ENCODE measurements around the gene PKP2.

The PKP2 gene

GRCh38 chr12:32860192-32860591 is 36.4 kb downstream of the PKP2 start:
- DNase-seq = no peak

- no peak for DNase-seq
These were observed 37.2 kb downstream of the PKP2 start for GRCh38 chr12:32859389-32859788.

GRCh38 chr12:32854716-32855115 is 41.9 kb downstream of the PKP2 start:
- DNase-seq = no peak

GRCh38 chr12:32854097-32854496 is 42.5 kb downstream of the PKP2 start:
- DNase-seq = no peak

- no peak for DNase-seq
These were observed 49.3 kb downstream of the PKP2 start for GRCh38 chr12:32847287-32847686.

GRCh38 chr12:32846053-32846452 is 50.5 kb downstream of the PKP2 start:
- no peak for DNase-seq

GRCh38 chr12:32843528-32844095 is 53.0 kb downstream of the PKP2 start:
- no peak for DNase-seq

GRCh38 chr12:32841061-32841460 is 55.5 kb downstream of the PKP2 start:
- no peak for DNase-seq

- no peak for DNase-seq
These were observed 56.7 kb downstream of the PKP2 start for GRCh38 chr12:32839828-32840227.

- no peak for DNase-seq
These were observed 58.6 kb downstream of the PKP2 start for GRCh38 chr12:32837974-32838373.

- DNase-seq = no peak
These were observed 59.9 kb downstream of the PKP2 start for GRCh38 chr12:32836710-32837109.

- no peak for DNase-seq
These were observed 62.5 kb downstream of the PKP2 start for GRCh38 chr12:32834122-32834521.

- no peak for DNase-seq
These were observed 68.0 kb downstream of the PKP2 start for GRCh38 chr12:32828552-32828951.

GRCh38 chr12:32828120-32828519 is 68.5 kb downstream of the PKP2 start:
- DNase-seq = no peak

GRCh38 chr12:32826807-32827412 is 69.7 kb downstream of the PKP2 start:
- DNase-seq = no peak

GRCh38 chr12:32824596-32824995 is 72.0 kb downstream of the PKP2 start:
- DNase-seq = no peak

GRCh38 chr12:32822344-32822743 is 74.2 kb downstream of the PKP2 start:
- no peak for DNase-seq

- no peak for DNase-seq
These were observed 74.9 kb downstream of the PKP2 start for GRCh38 chr12:32821710-32822109.

GRCh38 chr12:32821293-32821692 is 75.3 kb downstream of the PKP2 start:
- no peak for DNase-seq

- DNase-seq = no peak
These were observed 76.1 kb downstream of the PKP2 start for GRCh38 chr12:32820376-32820931.

GRCh38 chr12:32819424-32819823 is 77.2 kb downstream of the PKP2 start:
- DNase-seq = no peak

- no peak for DNase-seq
These were observed 84.7 kb downstream of the PKP2 start for GRCh38 chr12:32811686-32812392.

- DNase-seq = no peak
These were observed 86.7 kb downstream of the PKP2 start for GRCh38 chr12:32809846-32810245.

GRCh38 chr12:32809196-32809595 is 87.4 kb downstream of the PKP2 start:
- no peak for DNase-seq
